GM11168 (cell line): Measurements from ENCODE around the gene CCNE1.

Source experiments
- in situ Hi-C: fragments of 300-500 bp; cut with MboI; formaldehyde crosslinking; loops from one replicate; pipeline ENCODE4 v1.12.0; 2022; ENCODE audit warnings: low sequenced_read_pairs; ENCODE audit not compliant: unreplicated experiment

The CCNE1 gene

DNA sequence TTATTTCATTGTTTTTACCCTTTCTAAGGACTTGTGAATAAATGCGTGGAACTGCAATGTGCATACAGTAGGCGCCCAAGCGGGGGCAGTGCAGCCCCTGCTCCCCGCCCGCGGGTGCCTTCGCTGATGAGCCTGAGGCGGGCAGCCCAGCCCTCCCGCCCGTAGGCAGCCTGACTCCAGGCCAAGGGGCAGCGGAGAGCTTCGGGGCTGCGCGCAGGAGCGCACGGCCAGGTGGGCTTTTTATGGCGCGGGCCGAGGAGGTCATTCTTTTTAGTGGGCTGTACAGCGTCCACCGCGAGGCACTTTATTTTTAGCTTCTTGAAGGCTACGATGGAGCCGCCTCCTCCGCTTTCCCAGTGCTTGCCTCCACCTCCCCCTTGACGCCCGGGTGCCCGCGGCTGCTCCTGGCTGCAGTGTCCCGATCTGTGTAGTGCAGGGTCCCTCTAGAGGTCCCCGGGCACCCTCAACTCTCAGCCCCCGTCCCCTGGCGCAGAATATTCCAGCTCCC lies 60.5 kb downstream of the CCNE1 start:
- in situ Hi-C loops, result loop anchor here (5.0 to 10.0 kb wide), 2 partner anchors 107 to 140 kb away; no protein-coding TSS in a partner anchor

DNA sequence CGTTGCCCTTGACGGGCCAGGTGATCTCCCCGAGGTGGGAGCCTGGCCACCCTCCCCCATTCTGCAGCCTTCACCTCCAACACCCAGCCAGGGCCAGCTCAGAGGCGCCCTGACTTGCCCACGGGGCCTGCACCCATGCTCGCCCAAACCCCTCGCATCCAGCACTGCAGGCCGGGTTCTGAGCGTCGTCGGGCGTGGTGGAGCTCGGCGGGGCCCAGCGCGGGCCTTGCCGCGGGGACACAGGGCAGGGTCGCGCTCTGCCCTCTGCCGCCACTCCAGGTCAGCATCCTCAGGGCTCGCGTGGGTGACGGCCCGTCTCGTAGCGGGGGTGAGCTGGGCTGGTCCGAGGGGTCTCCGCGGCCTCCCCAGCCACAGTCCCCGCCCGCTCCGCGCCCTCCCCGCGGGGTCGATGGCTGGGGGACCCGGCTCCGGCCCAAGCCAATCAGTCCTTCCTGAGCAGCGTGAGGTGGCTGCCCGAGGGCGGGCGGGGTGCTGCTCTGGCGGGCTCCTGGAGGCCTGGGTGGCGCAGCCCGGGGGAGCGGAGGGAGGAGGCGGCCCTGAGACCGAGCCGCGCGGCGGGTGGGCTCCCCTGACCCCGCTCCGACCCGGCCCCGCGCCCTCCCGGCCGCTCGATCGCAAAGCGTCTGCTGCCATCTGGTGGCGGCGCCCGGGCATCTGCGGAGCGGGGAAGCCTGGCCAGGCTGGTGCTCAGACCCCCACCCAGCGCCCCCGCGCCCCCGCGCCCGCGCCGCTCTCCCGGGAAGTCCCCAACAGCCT lies 61.4 kb downstream of the CCNE1 start:
- in situ Hi-C loops, result loop anchor here (5.0 to 10.0 kb wide), 2 partner anchors 108 to 141 kb away; no protein-coding TSS in a partner anchor
